ENCODE measurements around the gene DLEC1.

GRCh38 chr3:37999836-38000235 is 39.2 kb upstream of the DLEC1 start:
- TF ChIP-seq POLR2A (IDR thresholded peaks at IDR 0.05) = no peak
- no peak for TF ChIP-seq CTCF (IDR thresholded peaks at IDR 0.05)
